Islet of Langerhans (tissue), 1 donor: ENCODE data around the gene APOBR.
"Not testable (repeated sequence)": the region's sequence is repeated elsewhere in the genome, so short reads cannot be mapped to it uniquely, and the experiment has no call there.

ENCODE experiments used
- FAIRE-seq: peaks from one replicate; lab custom pipeline; 2011; peaks lifted over from hg19 to GRCh38; lab: Jason Lieb, UNC

The APOBR gene

DNA sequence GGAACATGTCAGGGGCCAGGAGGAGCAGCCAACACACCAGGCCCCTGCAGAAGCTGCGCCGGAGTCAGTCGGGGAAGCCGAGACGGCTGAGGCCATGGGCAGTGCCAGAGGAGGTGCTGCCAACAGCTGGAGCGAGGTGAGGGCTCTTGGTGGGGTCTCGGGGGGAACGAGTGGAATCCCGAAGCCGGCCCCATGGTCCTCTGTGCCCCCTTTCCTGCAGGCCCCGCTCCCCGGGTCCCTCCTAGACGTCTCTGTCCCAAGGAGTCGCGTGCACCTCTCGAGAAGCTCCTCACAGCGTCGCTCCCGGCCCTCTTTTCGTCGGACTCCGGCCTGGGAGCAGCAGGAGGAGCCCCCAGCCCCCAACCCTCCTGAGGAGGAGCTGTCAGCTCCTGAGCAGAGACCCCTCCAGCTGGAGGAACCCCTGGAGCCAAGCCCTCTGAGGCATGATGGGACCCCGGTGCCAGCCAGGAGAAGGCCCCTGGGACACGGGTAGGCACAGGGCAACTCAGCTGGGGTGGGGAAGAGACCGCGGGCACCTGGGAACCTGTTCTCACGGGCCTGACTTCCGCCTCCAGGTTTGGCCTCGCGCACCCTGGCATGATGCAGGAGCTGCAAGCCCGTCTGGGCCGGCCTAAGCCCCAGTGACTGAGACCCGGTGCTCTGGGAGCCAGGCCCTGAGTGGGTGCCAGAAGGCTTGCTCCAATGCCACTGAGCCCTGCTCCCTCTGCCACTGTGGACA lies 3.6 kb downstream of the APOBR start:
- no peak for FAIRE-seq

DNA sequence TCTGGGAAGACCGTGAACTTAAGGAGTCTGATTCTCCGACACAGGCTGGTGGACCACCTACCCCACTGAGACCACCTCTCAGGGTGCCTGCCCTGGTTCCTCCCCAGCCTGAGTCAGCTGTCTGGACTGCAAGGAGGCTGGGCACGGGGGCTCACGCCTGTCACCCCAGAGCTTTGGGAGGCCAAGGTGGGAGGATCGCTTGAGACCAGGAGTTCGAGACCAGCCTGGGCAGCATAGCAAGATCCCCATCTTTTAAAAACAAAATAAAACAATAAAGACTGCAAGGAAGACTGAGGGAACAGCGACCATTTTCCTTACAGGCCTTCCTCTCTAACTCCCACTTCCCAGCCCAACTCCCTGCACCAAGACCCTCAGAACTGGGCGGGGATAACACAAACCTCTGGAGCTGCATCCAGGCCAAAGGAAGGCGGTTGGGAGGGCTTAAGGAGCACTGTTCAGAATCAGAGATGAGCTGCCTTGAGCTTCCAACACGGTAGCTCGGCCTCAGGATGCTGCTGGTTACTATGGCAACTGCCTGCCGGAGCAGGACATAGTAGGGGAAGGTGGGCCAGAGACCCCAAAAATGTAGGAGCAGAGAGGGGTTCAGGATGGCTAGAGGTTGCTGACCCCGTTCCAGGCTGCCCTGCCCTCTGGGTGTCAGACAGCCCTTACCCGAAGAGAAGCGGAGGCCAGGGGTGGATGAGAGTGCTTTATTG lies 4.4 kb downstream of the APOBR start:
- no peak for FAIRE-seq

DNA sequence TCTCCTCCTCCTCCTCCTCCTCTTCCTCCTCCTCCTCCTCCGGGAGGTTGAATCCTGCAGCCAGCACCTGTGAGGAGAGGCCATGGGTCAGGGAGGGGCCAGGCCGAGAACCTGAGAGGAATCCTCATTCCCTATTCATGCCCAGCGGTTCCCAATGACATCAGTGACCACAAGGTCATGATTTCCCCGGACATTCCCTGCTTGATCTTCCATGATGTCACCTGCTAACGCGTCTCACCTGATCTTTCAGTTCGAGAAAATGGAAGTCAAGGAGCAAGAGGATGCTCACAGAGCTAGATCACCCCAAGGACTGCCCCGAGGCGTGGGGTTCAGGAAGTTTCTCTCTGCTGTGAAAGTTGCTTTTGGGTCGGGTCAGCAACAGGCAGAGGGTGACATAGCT lies 5.4 kb downstream of the APOBR start:
- FAIRE-seq: no peak

DNA sequence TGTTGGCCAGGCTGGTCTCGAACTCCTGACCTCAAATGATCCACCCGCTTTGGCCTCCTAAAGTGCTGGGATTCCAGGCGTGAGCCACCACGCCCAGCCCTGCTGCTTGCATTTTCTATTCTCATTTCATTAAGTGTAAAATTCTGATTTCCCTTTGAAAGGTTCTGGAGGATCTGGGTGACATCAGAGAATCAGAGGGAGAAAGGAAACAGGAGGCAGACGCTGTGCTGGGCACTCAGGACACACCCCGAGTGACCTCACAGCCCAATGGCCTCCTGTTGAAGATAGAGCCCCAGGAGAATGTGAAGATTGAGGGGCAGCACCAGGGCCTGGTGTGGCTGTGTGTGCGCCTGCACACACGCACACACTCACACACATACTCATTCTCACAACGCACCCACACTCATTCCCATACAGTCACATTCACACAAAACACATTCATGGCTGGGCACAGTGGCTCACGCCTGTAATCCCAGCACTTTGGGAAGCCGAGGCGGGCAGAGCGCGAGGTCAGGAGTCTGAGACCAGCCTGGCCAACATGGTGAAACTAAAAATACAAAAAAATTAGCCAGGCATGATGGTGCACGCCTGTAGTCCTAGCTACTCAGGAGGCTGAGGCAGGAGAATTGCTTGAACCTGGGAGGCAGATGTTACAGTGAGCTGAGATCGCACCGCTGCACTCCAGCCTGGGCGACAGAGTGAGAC lies 6.2 kb downstream of the APOBR start:
- not testable (repeated sequence) for FAIRE-seq

DNA sequence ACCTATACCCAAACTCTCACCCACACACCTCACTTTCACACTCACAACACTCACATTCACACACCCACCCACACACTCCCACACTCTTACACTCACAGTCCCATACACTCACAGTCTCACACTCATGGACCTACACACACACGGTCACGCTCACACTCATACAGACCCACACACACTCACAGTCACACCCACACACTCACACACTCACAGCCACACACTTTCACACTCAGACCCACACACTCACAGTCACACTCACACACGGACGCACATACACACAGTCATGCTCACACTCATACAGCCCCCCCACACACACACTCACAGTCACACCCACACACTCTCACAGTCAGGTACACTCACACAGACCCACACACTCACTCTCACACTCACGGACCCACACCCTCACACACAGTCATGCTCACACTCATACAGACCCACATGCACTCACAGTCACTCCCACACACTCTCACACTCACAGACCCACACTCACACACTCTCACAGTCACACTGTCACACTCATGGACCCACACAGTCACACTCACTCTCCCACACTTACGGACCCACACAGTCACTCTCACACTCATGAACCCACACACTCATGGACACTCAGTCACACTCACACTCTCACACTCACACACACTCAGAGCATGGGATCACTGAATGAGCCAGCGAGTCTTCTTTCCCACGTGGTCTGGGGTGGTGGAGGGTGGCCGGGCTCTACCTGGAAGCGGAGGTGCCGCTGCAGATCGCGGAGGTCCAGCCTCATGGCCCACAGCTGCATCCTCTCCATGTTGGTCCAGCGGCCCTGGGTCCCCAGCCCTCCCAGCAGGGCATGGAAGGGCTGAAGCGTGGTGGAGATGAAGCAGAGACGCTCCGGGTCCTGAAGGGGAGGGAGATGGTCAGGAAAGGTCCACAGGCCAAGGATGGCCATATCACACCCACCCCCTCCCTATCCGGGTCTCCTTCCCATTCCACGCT lies 7.1 kb downstream of the APOBR start:
- no peak for FAIRE-seq

DNA sequence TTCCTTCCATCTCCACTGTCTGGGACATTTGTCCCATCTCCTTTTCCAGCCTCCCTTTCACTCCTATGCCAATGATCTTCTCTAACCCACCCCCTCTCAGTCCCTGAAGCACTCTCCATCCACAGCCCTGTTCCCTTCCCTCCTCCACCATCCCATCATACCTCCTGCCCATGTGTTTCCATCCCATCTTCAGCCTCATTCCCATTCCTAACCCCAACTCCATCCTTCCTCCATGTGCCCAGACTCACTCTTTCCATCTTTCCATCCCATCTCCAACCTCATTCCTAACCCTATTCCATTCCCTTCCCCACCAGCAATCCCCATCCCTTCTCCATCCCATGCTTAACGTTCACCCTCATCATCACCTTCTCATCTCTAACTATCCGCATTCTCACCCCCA lies 7.8 kb downstream of the APOBR start:
- no peak for FAIRE-seq

DNA sequence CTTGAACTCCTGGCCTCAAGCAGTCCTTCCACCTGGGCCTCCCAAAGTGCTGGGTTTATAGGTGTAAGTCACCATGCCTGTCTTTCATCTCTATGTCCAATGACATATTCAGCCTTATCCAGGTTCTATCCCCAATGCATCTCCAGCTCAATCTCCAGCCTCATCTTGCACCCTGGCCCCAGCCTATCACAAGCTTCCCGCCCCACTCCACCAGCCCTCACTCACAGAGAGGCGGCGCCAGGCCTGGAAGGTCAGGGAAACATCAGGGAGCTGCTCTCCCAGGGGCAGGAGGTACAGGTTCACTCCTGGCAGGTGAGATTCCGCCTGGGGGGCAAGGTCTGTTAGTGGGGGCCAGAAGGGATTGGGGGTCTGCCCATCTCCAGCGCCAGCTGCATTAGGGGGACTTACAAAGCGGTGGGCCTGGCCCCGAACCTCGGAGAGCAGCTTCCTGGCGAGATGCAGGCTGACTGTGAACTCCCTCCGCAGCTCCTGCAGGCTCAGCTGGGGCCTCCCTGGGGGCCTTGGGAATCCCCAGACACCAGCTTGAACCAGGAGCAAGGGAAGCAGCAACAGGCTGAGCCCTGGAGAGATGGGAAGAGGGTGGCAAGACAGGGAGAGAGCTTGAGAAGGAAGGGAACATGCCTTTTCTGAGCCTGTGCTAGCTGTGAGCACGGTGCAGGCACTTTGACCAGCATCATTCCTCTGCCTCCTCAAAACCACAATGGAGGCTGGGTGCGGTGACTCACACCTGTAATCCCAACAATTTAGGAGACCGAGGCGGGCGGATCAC lies 9.2 kb downstream of the APOBR start:
- no peak for FAIRE-seq

DNA sequence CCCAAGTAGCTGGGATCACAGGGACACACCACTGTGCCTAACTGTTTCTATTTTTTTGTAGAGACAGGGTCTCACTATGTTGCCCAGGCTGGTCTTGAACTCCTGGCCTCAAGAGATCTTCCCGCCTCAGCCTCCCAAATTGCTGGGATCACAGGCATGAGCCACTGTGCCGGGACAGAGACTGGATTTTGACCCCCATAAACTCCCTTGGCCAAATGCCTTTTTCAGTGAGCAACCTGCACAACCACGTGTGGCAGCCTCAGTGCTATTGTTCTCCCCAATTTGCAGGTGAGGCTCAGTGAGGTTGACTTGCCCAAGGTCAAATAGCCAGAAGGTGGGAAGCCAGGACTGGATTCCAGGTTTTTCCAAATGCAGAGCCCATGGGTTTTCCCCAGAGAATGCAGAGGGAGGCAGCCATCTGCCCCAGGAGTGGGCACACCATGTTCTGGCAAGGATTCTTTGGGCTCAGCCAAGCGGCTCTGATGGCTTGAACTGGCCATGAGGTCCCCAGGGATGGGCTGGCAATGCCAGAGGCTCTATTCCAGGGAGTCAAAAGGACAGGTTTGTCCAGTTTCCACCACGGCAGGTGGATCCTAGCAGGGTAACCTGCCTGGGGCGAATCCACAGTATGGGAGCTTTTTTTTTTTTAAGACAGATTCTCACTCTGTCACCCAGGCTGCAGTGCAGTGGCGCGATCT lies 10.4 kb downstream of the APOBR start:
- FAIRE-seq: no peak

DNA sequence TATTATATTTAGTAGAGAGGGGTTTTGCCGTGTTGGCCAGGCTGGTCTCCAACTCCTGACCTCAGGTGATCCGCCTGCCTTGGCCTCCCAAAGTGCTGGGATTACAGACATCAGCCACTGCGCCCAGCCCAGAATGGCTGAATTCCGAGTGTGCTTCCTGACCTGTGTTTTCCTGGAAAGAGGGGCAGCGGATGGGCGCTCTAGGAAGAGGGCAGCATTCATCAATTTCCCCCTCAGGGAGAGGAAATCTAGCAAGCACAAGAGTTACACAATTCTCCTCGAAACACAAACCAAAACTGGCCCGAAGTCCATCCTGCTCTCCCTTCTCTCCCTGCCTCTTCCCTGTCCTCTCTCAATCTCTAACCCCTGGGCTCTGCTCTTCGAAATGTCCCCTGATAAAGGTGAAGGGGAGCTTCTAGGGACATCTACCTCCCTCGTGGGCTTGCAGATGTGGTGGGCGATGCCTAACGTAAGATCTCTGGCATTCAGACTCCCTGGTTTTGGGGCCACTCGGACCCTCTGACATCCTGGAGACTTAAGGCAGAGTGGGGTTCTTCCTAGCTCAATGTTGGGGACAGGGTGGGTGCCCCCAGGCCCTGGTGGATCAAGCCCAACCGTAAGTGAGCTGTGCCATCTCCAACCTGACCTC lies 11.2 kb downstream of the APOBR start:
- no peak for FAIRE-seq

DNA sequence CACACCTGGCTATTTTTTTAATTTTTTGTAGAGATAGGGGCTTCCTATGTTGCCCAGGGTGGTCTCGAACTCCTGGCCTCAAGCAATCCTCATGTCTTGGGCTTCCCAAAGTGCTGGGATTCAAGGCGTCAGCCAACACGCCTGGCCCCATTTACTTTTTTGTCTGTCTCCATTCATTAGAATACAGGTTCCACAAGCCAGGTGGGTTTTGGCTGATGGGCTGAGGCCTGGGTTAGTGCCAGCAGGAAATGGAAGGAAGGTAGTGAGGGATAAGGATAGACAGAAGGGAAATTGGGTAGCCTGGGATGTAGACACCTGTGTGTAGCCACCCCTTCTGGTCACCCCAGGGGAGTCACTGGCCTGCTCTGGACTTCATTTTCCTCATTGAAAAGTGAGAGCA lies 16.6 kb downstream of the APOBR start:
- no peak for FAIRE-seq

DNA sequence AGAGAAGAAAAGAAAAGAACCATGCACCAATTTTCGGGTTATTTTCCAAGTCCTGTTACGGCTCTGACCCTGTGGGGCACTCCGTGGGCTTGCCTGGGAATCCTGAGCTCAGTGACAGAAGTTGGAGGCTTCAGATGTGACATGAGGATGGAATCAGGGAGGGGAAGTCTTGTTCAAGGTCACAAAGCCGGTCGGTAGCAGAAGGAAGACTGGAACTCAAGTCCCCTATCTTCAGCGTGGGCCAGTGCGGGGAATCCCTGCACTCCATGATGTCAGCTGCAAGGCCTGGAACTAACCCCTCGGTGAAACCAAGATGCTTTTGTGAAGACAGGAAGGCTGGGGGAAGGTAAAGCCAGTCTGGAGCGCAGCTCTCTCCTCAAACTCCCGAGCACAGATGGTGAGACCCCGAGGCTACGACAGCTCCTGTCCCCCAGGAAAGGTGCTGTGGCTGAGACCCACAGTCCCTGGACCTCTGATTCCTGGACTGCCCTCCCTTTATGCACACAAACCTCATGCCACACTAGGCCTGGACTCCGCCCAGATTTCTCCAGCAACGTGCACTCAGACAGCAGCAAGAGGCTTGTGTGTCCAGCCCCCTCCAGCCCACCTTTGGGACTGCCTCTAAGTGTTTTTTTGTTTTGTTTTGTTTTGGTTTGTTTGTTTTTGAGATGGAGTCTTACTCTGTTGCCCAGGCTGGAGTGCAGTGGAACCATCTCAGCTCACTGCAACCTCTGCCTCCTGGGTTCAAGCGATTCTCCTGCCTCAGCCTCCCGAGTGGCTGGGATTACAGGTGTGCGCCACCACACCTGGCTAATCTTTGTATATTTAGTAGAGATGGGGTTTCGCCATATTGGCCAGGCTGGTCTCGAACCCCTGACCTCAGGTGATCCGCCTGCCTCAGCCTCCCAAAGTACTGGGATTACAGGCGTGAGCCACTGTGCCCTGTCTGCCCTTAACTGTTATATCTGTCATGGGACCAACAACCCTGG lies 17.7 kb downstream of the APOBR start:
- no peak for FAIRE-seq

DNA sequence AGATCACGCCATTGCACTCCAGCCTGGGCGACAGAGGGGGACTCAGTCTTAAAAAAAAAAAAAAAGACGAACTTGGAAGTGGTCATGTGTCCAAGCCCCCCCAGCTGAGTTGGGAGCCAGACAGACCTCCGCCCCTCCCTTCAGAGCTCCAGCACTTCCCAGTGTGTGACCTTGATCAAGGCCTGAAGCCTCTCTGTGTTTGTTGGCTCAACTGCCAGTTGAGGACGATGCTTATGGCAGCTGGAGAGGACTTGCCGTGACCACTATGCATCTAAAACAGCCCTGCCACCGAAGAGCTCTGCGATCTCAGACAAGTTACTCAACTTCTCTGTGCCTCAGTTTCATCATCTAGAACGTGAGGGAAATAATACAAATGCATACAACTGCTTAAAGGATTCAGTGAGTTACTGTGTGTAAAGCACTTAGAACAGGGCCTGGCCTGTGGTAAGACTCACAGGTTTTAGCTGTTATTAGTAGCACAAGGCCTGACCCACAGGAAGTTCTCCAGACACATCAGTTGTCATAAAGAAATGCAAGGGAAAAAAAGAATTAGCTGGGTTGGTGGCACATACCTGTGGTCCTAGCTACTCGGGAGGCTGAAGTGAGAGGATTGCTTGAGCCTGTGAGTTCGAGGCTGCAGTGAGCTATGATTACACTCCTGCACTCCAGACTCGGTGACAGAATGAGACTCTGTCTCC lies 19.2 kb downstream of the APOBR start:
- no peak for FAIRE-seq

DNA sequence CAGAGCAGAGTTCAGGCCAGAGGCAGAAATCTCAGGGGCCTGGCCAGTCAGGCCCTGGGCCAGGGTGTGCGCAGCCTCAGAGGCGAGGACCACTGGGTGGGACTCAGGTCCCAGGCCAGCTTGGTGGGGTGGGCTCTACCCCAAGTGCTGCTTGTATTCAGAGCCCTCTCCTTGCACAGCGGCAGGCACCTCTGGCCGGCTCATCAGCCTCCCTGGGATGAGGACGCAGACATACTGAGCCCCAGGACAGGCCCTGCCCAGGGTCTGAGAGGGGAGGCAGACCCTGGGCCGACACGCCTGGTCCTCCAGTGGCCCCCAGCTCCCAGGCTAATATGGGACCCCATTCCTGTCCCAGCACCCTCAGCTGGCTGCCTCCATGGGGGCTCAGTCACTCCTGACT lies 19.8 kb downstream of the APOBR start:
- FAIRE-seq: no peak

DNA sequence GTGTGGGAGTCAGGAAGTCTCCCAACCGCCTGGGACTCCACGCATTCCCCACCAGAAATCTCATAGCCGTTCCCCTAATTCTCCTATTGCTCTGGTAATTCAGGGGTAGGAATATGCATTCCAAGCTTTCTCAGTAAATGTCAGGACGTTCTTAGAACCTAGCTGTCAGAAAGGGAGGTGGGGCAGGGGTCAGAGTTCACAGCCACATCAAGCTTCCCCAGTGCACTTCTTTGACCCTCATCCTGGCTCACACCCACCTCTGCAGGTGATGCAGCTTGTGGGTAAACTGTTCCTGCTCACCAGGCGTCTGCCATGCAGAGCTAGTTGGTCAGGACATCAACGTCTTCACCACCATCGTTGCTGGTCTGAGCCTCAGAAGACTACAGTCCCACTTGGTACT lies 26.2 kb downstream of the APOBR start:
- FAIRE-seq: no peak

DNA sequence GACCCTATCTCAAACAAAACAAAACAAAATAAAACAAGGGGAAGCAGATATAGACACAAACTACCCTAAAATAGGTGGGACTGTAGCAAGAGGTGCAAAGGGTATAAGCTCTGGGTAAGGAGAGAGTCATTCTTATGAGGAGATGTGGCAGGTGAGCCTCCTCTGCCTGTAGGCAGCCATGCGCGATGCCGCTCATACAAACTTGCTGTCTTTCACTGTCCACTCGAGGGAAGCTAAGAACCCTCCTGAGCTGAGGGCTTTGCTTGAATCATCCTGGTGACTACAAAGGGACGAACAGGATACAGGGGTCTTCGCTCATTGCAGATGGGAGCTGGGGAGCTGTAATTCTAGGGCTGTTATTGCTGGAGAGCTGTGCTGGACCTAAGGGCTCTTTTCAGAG lies 27.0 kb downstream of the APOBR start:
- FAIRE-seq: no peak

DNA sequence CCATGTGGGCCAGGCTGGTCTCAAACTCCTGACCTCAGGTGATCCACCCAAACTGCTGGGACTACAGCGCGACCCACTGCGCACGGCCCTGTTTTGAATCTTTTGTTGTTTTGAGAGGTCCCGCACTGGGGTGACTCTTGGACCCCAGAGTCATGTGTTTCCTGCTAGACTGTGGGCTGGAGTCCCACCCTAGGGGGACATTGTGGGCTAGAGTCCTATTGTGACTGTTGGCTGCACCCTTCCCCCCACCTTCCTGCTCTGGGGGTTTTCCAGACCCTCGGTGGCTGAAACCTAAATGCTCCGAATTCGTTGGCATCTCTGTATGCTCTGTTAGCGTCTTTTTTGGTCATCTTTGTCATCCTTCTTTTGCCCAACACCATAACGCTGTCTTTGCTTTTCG lies 28.3 kb downstream of the APOBR start:
- FAIRE-seq: no peak

DNA sequence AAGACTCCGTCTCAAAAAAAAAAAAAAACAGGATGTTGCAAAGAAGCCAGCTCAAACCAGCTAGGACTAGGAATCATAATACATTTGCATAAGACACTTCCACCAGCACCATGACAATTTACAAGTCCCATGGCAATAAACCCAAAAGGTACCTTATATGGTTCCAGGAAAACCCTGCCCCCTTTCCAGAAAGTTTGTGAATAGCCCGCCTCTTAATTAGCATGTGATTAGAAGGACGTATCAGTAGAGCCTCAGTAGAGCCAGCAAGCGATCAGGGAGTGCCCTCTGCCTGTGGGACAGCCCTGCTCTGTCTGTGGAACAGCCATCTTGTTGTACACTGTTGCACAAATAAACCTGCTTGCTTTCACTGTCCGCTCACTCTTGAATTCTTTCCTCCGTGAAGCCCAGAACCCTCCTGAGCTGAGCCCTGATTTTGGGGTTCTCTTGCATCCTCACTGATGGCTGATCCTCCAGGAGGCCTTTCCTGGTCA lies 30.3 kb downstream of the APOBR start:
- FAIRE-seq: no peak
